HFF-Myc (cell line): Measurements from ENCODE around the gene CHAMP1.
A peak's percentile ranks its signal among the peaks of the same experiment; 100 is the strongest.

Experiments
- DNase-seq: peaks from one replicate; pipeline ENCODE4 v3.0.0-alpha.2; 2011; ENCODE audit warnings: low read depth; ENCODE audit errors: extremely low read depth
- H3K4me3 ChIP-seq: replicated peaks from 2 replicates; pipeline ENCODE4 v1.5.1; 2011; ENCODE audit warnings: low read depth, mild to moderate bottlenecking, control low read depth, low read length
- CTCF ChIP-seq: IDR thresholded peaks from 2 replicates; pipeline ENCODE4 v1.5.1; 2012; ENCODE audit warnings: mild to moderate bottlenecking, low read depth, low read length, control low read depth; ENCODE audit errors: missing control alignments

CHAMP1 gene

GRCh38 chr13:114275304-114275703, 39.0 kb upstream of the CHAMP1 start:
- no peak for DNase-seq
- no peak overlapping the region for H3K4me3 ChIP-seq
- no peak for TF ChIP-seq CTCF

- TF ChIP-seq CTCF = no peak
- no peak overlapping the region for H3K4me3 ChIP-seq
- no peak for DNase-seq
These were observed 35.2 kb upstream of the CHAMP1 start for GRCh38 chr13:114279146-114279545.

GRCh38 chr13:114279758-114280355, 34.4 kb upstream of the CHAMP1 start:
- TF ChIP-seq CTCF = no peak
- no peak for DNase-seq
- H3K4me3 ChIP-seq = no peak overlapping the region

- H3K4me3 ChIP-seq = peak within 1 kb of the TSS; percentile 83
- TF ChIP-seq CTCF = no peak
- DNase-seq = peak; percentile 44
These were observed 32.8 kb upstream of the CHAMP1 start, which contains the start of gene UPF3A for GRCh38 chr13:114281351-114282040. UPF3A (plus strand) TSS chr13:114281601; CDS start chr13:114281640, 39 bp downstream.

GRCh38 chr13:114282041-114282670, 32.1 kb upstream of the CHAMP1 start:
- DNase-seq = no peak
- TF ChIP-seq CTCF = no peak
- H3K4me3 ChIP-seq = peak overlapping the region; percentile 83

- DNase-seq = no peak
- peak overlapping the region; percentile 83; the same call in 1 of the 2 replicates for H3K4me3 ChIP-seq
- TF ChIP-seq CTCF = no peak
These were observed 30.7 kb upstream of the CHAMP1 start for GRCh38 chr13:114283576-114283975.
